Endothelial cell of umbilical vein (primary cell): ENCODE results near the gene GNAO1. TPM values are rescaled to one million over a fixed set of nuclear protein-coding genes. Genes with fewer than 3 reads are reported as not detected.

Experiments
- BruUV-seq: library from RNA; stranded (reverse); fragments of 400-500 nt; replicated peaks from 2 replicates; lab custom pipeline; 2021; lab: Mats Ljungman, UMichigan
- CTCF ChIA-PET: fragments of 300-600, 350-600 bp; sonication (Branson Sonifier 250); formaldehyde crosslinking; loops from one replicate; lab custom pipeline; 2021; ENCODE audit warnings: antibody characterized with exemption, inconsistent platforms; lab: Charles Lee
- POLR2A ChIA-PET: fragments of 300-600, 350-600 bp; sonication (Branson Sonifier 250); formaldehyde crosslinking; loops from one replicate; lab custom pipeline; 2021; ENCODE audit warnings: antibody characterized with exemption, inconsistent platforms; lab: Charles Lee
- DNase-seq: peaks from one replicate; pipeline ENCODE4 v3.0.0-alpha.2; 2011; ENCODE audit warnings: low read depth, low spot score
- FAIRE-seq: peaks from 2 replicates; lab custom pipeline; 2011; peaks lifted over from hg19 to GRCh38; lab: Jason Lieb, UNC
- H2AFZ ChIP-seq: 2 replicates; pipeline ENCODE4 v1.6.0; 2012; ENCODE audit warnings: low read depth, low read length, control low read depth, inconsistent platforms
- H3K27ac ChIP-seq: 2 replicates; pipeline ENCODE4 v1.5.1; 2011; ENCODE audit warnings: low read depth, mild to moderate bottlenecking, control low read depth, low read length, moderate library complexity; ENCODE audit not compliant: insufficient read depth
- H3K27me3 ChIP-seq, 2 experiments: 2 replicates each; pipeline versions ENCODE4 v1.6.0 to v1.6.1; 2011; ENCODE audit warnings: low read length in 2 of 2, mixed read lengths in 1 of 2; ENCODE audit not compliant: control insufficient read depth in 2 of 2, insufficient read depth in 2 of 2
- H3K36me3 ChIP-seq, 2 experiments: 2 replicates in 1 of 2; 3 replicates in 1 of 2; pipeline ENCODE4 v1.5.1; 2011; ENCODE audit warnings: low read length in 2 of 2, mild to moderate bottlenecking in 1 of 2, moderate library complexity in 1 of 2; ENCODE audit not compliant: control insufficient read depth in 2 of 2, insufficient read depth in 2 of 2; ENCODE audit errors: extremely low read depth in 1 of 2
- H3K4me1 ChIP-seq: 3 replicates; pipeline ENCODE4 v1.5.1; 2011; ENCODE audit warnings: mild to moderate bottlenecking, low read length; ENCODE audit not compliant: control insufficient read depth, insufficient read depth; ENCODE audit errors: extremely low read depth
- H3K4me2 ChIP-seq: 2 replicates; pipeline ENCODE4 v1.6.1; 2011; ENCODE audit warnings: low read length, control low read depth, mixed read lengths; ENCODE audit not compliant: insufficient read depth
- H3K4me3 ChIP-seq, 3 experiments: fragments of 200-600 bp in 1 of 3; sonication (generic), shearing (Covaris generic) in 1 of 3; replicated peaks in 1 of 3; 2 replicates each; pipeline ENCODE4 v1.5.1; 2011 to 2016; ENCODE audit warnings: control low read depth in 3 of 3, low read length in 3 of 3, mild to moderate bottlenecking in 2 of 3, inconsistent platforms in 1 of 3, low read depth in 1 of 3, moderate library complexity in 1 of 3; ENCODE audit not compliant: insufficient read depth in 1 of 3
- H3K79me2 ChIP-seq: 2 replicates; pipeline ENCODE4 v1.6.0; 2012; ENCODE audit warnings: low read length, inconsistent platforms; ENCODE audit not compliant: control insufficient read depth, insufficient read depth
- H3K9ac ChIP-seq: replicated peaks from 2 replicates; pipeline ENCODE3; 2011; ENCODE audit warnings: low read length, control low read depth; ENCODE audit not compliant: insufficient read depth; ENCODE audit errors: extremely low read depth
- H3K9me1 ChIP-seq: replicated peaks from 3 replicates; pipeline ENCODE4 v1.6.0; 2011; ENCODE audit warnings: mild to moderate bottlenecking, low read length; ENCODE audit not compliant: control insufficient read depth, insufficient read depth; ENCODE audit errors: extremely low read depth
- H3K9me3 ChIP-seq: replicated peaks from 2 replicates; pipeline ENCODE4 v1.5.1; 2012; ENCODE audit warnings: low read length, inconsistent platforms; ENCODE audit not compliant: control insufficient read depth, insufficient read depth
- H4K20me1 ChIP-seq: replicated peaks from 2 replicates; pipeline ENCODE3; 2011; ENCODE audit warnings: mild to moderate bottlenecking, low read length; ENCODE audit not compliant: control insufficient read depth, insufficient read depth; ENCODE audit errors: extremely low read depth
- CTCF ChIP-seq, 2 donors: IDR thresholded peaks; 1 replicate in 1 of 2; 2 replicates in 1 of 2; pipeline ENCODE4 v1.5.1; 2011; ENCODE audit warnings: low read length in 2 of 2, mild to moderate bottlenecking in 2 of 2, moderate library complexity in 2 of 2, control low read depth in 1 of 2, inconsistent platforms in 1 of 2, low read depth in 1 of 2; ENCODE audit not compliant: insufficient read depth in 1 of 2; ENCODE audit errors: extremely low read depth in 1 of 2
- GATA2 ChIP-seq: IDR thresholded peaks from 2 replicates; pipeline ENCODE4 v1.7.0; 2011; ENCODE audit warnings: low read depth, mild to moderate bottlenecking, moderate library complexity, mixed read lengths, low read length; ENCODE audit not compliant: insufficient read length, insufficient read depth
- MAX ChIP-seq: IDR thresholded peaks from 2 replicates; pipeline ENCODE4 v1.6.1; 2011; ENCODE audit not compliant: insufficient read depth, insufficient read length
- POLR2AphosphoS5 ChIP-seq: IDR thresholded peaks from 2 replicates; pipeline ENCODE4 v1.6.1; 2012; ENCODE audit warnings: low read depth, mild to moderate bottlenecking, control low read depth, low read length, moderate library complexity; ENCODE audit not compliant: insufficient read depth
- dilution Hi-C: fragments of 300-500 bp; cut with MboI; formaldehyde crosslinking; loops from one replicate; pipeline ENCODE4 v1.15.0; 2019; ENCODE audit warnings: low sequenced_read_pairs; ENCODE audit not compliant: extremely low pct_ligation_motif_present
- intact Hi-C: fragments of 100-400 bp; cut with micrococcal nuclease; formaldehyde crosslinking; loops from one replicate; pipeline ENCODE4 v1.10.0; 2022
- polyA plus RNA-seq, 4 experiments: library from polyadenylated mRNA; depleted of rRNA in 3 of 4; stranded (reverse) in 3 of 4; unstranded in 1 of 4; fragments of >200 nt; gene quantifications; 2 replicates each; pipeline versions ENCODE4 v1.2.1 to v1.2.3, GENCODE V29; 2011 to 2012; ENCODE audit warnings: missing spikeins in 1 of 4
- total RNA-seq: library from RNA; stranded (reverse); gene quantifications from 2 replicates; pipeline ENCODE4 v1.2.3, GENCODE V29; 2021

The GNAO1 gene
- total and polyA plus RNA-seq, 2 donors (not counting 3 experiments of a cell fraction or from before 2014, with no cell fraction given) = not detected

- Histone ChIP-seq H4K20me1 (peaks cover 11% of the 10 kb centered on the region), H3K79me2 (no peaks in the 10 kb centered on the region), H3K36me3 (no peaks in the 10 kb centered on the region), H3K9me3 (no peaks in the 10 kb centered on the region), H3K27ac (no peak overlapping the region), H3K9ac (no peak overlapping the region), H3K27me3 (no peaks in the 10 kb centered on the region), H3K4me1 (peaks cover 16% of the 10 kb centered on the region), H3K4me2 (no peak overlapping the region), H3K4me3 (no peak overlapping the region), H2AFZ (no peak overlapping the region), H3K9me1 (no peaks in the 10 kb centered on the region)
- DNase-seq (peak; percentile 51), FAIRE-seq (no peak)
- ChIA-PET CTCF (interaction anchor here (0.9 to 3.2 kb wide), 4 partner anchors 11 to 53 kb away, joined by 3 to 11 read pairs (median 7); no protein-coding TSS in a partner anchor), POLR2A (no interaction called here)
- intact Hi-C loops = no loop called here
- TF ChIP-seq MAX = no peak
- peak; percentile 23 for TF ChIP-seq GATA2
- TF ChIP-seq CTCF (IDR thresholded peaks at IDR 0.05; ENCODE audit: extremely low read depth in 1 of 2, insufficient read depth in 1 of 2, low read depth in 1 of 2, low read length in 2 of 2) = no peak
- peak; percentile 21 for TF ChIP-seq POLR2AphosphoS5
- no TSS peak for BruUV-seq
- dilution Hi-C loops = no loop called here
These were observed 179.8 kb downstream of the GNAO1 start for GRCh38 chr16:56370875-56371659.
